ENCODE results near the gene SELPLG.

DNA sequence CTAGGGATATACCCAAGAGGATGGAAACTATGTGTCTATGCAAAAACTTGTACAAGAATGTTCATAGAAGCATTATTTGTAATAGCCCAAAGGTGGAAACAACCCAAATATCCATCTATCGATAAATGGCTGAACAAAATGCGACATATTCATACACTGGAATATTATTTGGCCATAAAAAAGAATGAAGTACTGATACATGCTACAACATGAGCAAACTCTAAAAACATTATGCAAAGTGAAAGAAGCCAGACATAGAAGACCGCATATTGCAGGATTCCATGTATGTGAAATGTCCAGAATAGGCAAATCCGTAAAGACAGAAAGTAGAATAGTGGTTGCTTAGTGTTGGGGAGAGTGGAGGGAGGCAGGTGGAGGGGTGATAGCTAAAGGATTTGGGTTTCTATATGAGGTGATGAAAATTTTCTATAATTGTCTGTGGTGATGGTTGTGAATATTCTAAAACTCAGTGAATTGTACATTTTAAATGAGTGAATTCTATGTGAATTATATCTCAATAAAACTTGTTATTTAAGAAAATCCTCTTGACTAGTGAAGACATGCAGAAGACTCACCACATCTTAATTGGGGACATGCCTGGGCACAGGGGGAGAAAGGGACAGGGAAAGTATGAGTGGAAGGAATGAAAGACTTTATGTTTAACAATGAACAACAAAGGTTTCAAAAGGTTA is 29.8 kb upstream of the SELPLG start:
- TF ChIP-seq, protein P1, sequence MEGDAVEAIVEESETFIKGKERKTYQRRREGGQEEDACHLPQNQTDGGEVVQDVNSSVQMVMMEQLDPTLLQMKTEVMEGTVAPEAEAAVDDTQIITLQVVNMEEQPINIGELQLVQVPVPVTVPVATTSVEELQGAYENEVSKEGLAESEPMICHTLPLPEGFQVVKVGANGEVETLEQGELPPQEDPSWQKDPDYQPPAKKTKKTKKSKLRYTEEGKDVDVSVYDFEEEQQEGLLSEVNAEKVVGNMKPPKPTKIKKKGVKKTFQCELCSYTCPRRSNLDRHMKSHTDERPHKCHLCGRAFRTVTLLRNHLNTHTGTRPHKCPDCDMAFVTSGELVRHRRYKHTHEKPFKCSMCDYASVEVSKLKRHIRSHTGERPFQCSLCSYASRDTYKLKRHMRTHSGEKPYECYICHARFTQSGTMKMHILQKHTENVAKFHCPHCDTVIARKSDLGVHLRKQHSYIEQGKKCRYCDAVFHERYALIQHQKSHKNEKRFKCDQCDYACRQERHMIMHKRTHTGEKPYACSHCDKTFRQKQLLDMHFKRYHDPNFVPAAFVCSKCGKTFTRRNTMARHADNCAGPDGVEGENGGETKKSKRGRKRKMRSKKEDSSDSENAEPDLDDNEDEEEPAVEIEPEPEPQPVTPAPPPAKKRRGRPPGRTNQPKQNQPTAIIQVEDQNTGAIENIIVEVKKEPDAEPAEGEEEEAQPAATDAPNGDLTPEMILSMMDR (IDR thresholded peaks at IDR 0.05; ENCODE audit: borderline replicate concordance, extremely low read depth, low read length, poor library complexity, severe bottlenecking): no peak
- no peak for TF ChIP-seq EZH2 (IDR thresholded peaks at IDR 0.05; ENCODE audit: borderline replicate concordance, low read depth, low read length, severe bottlenecking)
